ENCODE measurements around the gene ALDH1L1.

ALDH1L1 gene

DNA sequence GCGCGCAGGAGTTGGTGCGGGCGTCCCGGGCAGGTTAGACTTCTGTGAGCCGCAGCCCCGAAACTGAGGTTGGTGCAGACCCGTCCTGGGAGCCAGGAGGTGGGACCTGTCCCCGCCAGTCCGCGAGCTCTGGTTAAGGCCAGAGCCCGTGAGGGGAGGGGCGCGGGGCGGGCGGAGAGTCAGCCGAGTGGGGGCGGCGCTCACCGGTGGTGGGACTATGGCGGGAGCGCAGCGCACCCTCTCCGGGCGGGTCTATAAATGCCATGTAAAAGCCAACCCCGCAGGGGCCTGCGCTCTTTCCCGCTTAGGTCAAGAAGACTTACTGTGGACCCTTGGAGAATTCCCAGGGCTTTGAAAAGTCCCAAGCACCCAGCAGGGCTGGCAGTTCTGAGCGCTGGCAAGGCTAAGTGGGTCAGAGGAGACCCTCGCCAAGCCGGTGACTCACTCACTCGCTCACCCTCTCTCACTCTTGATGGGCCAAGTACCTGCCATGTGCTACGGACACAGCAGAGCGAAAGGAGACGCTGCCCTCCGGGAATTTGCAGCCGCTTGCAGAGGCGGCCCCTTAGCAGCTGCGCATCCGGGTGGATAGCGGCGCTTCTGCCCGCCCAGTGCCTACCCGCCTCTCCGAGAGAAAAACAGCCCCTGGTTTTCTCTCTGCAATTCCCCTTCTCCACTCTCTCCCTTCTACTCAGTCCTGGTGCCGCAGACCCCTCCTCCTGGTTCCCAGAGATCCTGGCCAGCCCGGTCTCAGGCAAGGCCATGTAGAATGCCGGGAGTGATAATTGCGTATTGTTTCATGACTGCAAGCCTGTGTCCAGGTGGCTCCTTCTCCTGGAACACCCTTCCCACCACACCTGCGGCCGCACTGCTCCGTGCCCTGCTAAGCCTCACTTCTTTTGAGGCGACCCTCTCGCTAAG, at the start of gene ALDH1L1:
Gene ALDH1L1, minus strand, starts transcription at position 110 of the 921 bp plus-strand sequence. CDS start 19,607 bp downstream, outside the sequence.
- no peak for DNase-seq

- no peak for DNase-seq
Measured at GRCh38 chr3:126226374-126226773, 46.0 kb upstream of the ALDH1L1 start.

DNA sequence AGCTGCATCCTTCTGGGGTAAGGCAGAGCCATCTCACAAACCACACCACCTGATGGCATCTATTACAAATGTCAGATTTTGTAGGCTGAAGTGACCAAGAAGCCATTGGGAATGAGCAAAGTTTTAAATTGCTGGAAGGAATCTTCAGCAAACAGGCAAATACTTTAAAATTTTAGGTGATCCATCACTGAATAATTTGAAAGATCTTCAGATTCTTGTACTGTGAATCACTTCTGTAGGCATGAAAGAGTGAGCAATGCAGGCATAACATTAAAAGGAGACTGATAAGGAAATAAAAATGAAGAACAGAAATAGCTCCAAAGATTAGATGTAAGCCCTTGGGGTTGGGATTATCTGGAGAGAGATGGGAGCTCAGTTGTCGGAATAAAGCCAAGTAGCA, 36.0 kb upstream of the ALDH1L1 start:
- DNase-seq = no peak

GRCh38 chr3:126213379-126214028, 33.1 kb upstream of the ALDH1L1 start:
- DNase-seq = no peak

- DNase-seq = no peak
Measured at GRCh38 chr3:126212620-126213378, 32.4 kb upstream of the ALDH1L1 start.

GRCh38 chr3:126212250-126212619, 31.8 kb upstream of the ALDH1L1 start:
- DNase-seq = no peak

DNA sequence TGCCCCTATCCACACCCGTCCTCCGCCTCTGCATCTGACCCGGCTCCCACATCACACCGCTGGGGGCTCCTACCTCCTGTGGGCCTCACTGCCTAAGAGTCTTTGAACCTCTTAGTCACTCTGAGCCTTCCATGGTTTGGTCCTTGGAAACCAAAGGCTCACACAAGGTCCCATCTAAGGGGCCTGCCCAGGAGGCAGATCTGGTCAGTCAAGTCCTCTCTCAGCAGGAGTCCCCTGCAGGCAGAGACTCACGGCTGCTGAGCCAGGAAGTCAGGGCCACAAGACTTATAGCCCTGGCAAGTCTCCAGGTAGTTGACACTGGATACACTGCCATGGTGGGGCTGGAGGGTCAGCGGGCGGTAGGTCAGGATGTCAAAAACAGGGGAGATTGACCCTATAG, 31.2 kb upstream of the ALDH1L1 start:
- no peak for DNase-seq

- DNase-seq = no peak
Measured at GRCh38 chr3:126210606-126211005, 30.2 kb upstream of the ALDH1L1 start.

GRCh38 chr3:126209741-126210140, 29.4 kb upstream of the ALDH1L1 start:
- no peak for DNase-seq

- no peak for DNase-seq
Measured at GRCh38 chr3:126208606-126209256, 28.3 kb upstream of the ALDH1L1 start.

GRCh38 chr3:126208182-126208581, 27.8 kb upstream of the ALDH1L1 start:
- DNase-seq = no peak

- DNase-seq = no peak
Measured at GRCh38 chr3:126207166-126207565, 26.8 kb upstream of the ALDH1L1 start.

- DNase-seq = no peak
Measured at GRCh38 chr3:126205717-126206655, 25.6 kb upstream of the ALDH1L1 start.

DNA sequence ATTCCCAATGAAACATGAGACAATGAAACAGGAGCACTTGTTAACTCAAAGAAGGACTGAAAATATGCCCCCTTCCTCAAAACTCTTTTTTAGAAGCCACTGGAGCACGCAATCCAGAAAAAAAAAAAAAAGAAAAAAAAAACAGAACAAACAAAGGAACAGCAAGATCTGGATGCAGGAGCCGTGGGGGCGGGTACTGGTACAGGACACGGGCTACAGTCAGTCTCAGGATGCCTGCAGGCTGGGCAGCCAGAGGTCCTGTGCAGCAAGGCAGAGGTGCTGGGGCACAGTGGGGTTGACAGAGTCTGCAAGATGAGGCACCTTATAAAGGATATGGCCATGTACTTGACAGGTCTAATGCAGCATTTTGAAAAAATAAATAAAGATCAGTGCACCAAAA, 22.3 kb upstream of the ALDH1L1 start:
- DNase-seq = no peak

DNA sequence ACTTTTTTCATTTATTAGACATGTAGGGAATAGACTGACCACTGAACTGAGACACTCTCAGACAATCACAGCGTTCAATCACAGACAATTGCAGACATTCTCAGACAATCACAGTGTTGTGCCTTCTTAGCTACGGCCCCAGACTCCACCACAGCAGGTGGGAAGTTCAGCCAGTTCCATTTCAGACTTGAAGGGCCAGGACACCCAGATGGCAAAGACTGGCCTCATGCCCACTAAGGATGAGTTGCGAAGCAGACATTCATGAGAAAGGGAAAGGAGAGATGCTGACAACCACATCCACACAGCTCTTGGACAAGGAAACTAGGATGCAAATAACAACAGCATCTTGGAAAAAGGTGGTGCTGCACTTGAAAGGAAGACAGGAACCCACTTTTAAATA, 21.9 kb upstream of the ALDH1L1 start:
- DNase-seq = no peak

DNA sequence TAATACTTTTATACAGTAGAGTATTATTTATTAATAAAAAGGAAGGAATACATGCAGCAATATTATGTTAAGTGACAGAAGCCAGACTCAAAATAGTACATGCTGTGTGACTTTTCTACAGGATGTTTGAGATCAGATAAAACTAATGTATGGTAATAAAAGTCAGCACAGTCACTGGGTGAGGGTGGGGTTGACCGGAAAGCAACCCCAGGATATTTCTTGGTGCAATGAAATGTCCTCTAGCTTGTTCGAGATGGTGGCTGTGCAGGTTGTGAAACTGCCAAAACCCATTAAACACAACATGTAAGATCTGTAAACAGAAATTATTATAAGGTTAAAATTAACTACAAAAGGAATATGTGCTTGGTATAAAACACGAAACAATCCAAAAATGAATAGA, 20.8 kb upstream of the ALDH1L1 start:
- no peak for DNase-seq

DNA sequence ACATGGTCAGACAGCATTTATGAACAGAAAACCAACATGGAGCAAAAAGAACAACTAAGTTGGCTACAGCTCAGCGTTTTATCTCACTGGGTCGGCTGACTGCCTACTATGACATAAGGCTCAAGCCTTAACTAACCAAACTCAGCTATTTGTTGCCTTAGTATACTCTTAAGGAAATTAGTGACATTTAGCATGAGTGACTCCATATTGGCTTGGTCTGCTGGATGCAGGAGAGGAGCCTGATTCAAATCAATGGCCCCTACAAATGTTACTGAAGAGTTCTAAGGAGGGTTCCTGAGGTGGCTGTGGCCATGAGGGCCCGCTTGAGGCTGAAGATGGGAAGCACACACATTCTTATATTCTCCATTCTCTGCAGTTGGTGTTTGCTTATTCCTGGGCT, 20.1 kb upstream of the ALDH1L1 start:
- no peak for DNase-seq

- DNase-seq = no peak
Measured at GRCh38 chr3:126199256-126199655, 18.9 kb upstream of the ALDH1L1 start.

DNA sequence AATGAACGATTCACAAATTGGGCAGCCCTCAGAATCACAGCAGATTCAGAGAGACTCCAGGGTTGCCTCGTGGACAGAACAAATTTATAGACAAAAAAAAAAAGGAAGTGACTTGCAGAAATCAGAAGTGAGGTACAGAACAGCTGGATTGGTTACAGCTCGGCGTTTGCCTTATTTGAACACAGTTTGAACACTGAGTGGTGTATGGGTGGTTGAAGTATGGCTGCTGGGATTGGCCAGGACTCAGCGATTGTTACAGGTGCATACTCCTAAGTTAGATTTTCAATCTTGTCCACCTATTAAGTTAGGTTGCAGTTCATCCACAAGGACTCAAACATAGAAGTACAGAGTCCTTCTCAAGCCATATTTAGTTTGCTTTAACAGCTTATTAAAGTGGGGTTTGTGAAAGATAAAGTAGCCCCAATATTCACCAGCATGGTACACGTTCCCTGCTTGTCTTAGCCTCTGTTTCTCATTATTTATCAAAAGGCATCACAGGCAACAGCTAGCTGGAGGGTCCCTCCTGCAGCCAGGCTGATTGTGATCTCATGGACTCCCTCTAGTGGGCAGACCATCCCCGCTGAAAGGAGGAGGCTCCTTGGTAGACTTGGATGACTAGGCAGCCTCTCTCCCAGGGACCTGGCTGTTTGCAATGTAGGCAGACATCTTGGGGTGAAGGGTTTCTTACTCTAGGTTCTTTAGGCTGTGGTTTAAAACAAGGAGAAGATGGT, 17.6 kb upstream of the ALDH1L1 start:
- DNase-seq = peak; percentile 61

DNA sequence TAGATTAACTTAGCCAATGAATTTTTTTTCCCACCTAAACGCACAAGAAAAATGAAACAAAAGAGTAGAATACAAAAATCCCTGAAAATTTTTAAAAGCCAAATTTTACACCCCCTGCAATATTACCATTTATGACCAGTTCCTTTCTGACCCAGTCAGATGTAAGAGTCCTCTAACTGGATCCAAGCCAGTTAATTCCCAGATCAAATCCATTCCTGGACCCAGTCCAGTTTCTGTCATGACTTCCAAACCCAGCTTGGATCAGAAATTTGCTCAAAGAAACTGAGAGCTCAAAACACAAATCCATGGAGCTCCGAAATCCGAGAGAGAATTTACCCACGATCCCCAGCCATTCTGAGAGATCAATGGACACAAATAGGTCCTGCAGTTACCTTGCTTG, 17.0 kb upstream of the ALDH1L1 start:
- no peak for DNase-seq

GRCh38 chr3:126194713-126195305, 14.4 kb upstream of the ALDH1L1 start:
- DNase-seq = no peak
